SHP77 treated with DMSO at 0.1 percent for 48 hours (cell line): ENCODE data around the gene BMP7.

ENCODE experiments used
- DNase-seq: peaks from one replicate; lab custom pipeline; 2025; lab: John Stamatoyannopoulos, UW

Gene BMP7

DNA sequence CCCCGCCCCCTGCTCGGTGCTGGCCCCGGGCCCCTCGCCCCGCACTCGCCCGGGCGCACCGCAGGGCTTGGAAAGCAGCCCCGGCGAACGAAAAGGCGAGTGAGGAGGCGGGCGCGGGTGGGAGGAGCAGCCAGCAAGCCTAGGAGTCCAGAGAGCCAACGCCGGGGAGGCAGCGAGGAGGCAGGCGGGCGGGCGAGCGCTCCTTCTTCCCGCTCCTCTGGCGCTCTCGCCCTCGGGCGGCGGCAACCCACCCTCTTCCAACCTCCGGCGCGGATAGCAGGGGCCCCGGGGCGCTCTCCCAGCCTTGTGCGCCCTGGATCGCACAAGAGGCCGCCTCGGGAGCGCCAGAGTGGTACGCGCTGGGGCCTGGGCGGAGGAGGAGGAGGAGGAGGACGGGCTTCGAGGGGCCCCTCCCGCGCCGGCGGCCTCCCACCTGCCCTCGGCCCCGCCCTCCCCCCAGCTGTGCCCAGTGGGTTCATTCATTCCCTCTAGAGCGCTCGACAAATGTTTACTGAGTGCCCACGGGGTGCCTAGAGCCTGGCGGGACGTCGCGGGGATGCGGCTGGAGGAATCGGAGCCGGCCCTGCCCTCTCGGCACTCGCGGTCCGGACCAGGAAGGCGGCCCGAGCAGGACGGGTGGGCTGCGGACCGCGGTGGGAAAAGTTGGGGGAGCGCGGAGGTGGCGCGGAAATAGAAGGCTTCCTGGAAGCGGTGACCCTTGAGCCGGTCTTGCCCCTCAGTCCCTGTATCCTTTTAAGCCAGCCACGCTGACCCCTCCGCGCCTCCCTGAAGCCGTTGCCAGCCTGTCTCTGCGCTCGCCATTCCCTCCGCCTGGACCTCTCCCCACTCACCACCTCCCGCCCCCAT lies at the start of gene BMP7:
TSS of gene BMP7 (minus strand) at position 351 of the 867 bp plus-strand sequence. CDS start 519 bp downstream, outside the sequence.
- no peak for DNase-seq

DNA sequence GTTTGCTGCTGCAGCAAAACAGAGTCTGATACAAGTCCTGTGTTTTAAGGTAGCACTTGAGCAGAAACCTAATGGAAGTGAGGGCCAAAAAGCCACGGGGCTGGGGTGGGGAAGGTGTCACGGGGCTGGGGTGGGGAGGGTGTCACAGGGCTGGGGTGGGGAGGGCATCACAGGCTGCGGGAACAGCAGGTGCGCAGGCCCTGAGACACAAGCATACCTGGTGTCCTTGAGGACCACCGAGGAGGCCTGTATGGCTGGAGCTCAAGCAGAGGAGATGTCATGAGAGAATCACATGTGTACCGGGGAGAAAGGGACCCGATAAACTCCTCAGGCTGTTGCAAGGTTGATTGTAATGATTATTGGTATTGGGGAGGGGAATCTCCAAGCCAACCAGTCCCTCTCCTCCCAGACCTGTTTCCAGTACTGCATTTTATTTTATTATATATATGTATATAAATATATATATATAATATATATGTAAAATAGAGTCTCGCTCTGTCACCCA lies 49.6 kb upstream of the BMP7 start:
- no peak for DNase-seq

DNA sequence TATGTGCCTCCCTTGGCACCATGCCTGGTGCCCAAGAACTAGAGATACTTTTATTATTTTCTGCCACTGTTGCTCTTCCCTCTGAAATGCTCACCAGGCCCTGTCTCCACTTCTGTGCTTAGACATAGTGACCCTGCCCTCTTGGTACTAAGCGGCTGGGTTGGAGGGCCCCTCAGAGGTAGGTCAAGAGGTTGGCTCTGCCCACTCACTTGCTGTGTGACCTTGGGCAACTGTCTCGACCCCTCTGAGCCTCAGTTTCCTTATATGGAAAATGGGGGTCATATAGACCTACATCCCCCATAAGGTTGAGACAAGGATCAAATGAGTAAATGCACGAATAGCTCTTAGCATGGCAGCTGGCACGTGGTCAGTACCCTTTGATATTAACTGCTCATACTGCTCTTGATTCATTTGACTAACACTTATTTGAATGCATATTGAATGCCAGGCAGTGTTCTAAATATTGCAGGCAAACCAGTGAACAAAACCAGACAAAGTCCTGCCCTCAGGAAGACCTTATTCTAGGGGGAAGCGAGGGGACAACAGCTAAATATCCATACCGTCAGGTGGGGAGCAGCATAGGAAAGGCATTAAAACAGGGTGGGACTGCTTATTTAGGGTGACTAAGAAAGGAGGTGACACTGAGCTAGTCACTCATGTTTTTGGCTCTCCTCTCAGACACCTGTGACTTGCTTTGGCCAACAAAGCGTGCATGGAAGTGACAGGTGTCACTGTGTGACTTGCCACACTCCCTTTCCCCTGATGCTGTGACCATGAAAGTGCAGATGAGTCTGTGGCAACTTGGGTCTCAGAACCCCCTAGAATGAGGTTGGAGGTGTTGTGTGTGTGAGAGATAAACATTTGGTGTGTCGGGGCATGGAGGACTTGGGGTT lies 48.9 kb upstream of the BMP7 start:
- no peak for DNase-seq

DNA sequence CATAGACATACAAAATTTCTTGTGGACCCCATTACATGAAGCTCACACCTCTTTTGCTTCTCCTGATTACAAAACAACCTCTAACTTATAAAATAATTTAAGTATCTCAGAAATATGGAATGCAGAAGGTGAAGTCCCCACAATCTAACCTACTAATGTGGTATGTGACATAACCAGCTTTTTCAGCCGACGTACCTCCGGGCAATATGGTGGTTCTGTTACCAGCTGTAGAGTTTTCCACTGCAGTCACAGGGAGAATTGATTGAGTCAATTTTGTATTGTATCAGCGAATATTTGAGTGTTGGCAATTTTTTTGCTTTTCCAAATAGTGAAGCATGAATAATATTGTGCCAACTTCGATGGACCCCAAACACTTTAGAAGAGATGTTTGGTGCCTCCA lies 47.5 kb upstream of the BMP7 start:
- DNase-seq, result no peak

DNA sequence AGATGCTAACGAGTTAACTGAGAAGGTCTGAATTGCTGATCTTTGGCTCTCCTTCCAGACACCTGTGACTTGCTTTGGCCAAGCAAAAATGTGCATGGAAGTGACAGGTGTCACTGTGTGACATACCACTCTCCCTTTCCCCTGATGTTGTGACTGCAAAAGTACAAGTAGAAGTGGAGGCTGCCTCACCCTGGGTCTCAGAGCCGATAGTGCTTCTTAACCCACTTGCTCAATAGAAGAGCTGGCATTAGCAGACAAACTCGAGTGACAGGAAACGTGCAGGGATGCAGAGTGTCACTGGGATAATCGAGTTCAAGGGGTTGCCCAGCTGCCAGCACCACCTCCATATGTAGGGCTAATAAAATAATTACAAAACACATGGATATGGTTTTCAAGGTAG lies 46.8 kb upstream of the BMP7 start:
- DNase-seq, result no peak

DNA sequence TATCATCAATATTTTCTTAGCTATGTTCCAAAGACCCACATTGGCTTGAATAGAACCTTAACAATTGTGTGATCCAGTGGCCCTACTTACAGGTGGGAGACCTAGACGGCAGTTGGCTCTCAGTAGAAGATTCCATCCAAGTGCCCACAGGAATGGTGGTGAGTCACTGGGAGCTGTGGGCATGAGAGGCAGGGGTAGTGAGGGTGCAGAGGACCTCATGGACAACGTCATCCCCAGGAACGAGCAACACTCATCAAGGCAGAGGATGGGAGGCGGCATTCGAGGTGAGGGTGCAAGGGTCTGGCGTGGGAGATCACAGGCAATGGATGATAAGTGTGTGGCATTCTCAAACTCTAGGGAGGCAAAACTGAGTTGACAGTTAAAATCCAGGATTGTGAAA lies 45.7 kb upstream of the BMP7 start:
- DNase-seq, result no peak

DNA sequence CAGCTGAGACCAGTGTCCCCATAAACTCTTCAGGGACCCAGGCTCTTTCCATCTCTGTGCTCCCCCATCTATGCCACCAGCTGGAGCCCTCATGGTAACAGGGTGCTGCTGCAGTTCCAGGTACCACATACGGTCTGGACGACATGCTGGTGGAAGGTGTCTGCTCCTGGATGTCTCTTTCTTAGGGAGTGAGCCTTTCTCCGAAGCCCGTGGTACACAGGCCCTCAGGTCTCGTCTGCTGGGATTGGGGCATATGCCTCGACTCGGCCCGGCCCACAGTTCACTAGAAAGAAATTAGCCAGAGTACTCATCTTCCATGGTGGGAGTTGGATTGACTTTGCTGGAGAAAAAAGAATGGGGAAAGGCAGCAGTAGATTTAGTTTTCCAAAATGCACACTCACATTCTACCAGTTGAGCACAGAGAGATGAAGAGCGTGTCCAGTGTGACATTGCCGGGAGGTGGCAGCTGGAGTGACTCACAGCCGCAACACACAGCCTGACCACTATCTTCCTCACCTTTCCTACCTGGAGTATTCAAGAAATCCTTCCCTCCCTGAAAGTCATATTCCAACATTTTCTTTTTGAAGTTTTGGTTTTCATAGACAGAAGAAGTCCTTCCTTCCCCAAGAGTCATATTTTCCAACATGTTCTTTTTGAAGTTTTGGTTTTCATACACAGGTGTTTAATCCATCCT lies 44.5 kb upstream of the BMP7 start:
- no peak for DNase-seq

DNA sequence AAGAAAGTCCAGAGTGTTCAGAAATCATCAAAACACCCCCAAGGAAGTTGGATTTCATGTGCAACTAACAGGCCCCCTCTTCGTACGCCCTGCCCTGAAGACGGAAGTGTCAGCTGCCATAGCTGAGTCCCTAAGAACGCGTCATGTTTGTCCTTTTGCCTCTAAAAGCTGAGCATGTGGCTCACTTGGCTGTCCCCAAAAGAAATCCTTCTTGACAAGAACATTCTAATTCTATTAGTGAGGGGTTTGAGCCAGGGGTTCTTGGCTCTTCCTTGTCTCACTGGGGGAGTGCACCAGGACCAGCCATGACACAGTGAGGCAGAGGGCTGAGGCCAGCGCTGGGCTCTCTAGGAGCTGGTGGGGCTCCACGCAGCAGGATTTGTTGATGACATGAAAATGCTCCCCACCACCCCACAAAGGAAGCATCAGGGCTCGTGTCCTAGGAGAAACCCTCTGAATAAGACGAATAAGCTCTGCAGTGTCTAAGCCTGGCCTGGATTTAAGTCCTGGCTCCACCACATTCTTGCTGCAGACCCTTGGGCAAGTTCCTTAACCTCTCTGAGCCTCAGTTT lies 43.2 kb upstream of the BMP7 start:
- DNase-seq, result no peak

DNA sequence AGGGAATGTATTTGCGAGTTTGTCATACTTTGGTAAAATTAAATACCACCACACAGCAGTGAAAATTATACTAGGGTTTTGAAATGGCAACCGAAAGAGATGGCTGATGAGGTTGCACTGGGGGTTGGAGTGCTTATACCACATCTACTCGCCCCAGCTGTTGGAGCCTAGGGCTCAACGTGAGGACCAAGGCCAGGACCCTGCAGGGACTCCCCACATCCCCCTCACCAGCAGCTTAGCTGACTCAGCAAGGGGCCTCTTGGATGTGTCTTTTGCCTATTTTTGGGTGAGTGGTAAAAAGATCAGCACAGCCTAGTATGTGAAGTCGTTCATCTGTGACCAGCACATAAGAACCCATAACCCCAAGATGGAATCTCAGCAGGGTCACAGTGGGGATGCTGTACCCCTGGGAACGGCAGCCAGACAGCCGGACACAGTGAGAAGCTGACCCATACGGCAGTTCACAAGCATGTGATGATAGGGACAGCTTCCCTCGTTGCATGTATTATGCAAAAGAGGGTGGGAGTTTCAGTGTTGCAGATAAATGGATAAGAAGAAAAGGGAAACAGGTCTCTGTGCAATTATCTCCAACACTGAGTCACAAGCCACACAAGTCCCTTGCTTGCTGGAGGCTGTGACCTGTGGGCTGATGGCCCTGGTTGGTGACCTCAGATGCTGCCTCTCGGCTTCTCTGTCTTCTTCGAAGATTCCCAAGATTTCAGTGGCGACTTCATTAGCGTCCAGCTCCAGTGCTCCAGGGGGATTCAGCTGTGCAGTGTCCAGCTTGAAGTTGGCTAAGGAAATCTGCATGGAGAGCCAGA lies 42.2 kb upstream of the BMP7 start:
- DNase-seq, result no peak

DNA sequence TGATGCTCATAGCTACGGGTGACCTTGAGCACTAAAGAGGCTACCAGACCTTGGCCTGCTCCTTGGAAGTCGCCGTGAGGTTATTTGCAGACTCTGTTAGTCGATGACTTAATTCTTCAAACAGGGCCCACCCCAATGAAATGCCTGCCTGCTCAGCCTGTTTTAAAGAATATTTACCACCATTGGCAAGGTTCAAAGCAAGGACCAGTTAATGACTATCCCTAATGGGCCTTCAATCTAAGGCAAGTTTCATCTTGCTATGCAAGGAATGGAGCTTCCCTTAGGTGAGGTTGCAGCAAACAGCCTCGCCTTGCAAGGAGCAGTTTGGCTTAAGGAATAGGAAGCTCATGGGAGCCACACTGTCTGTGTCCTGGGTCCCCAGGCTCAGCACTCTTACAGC lies 40.3 kb upstream of the BMP7 start:
- DNase-seq, result no peak

DNA sequence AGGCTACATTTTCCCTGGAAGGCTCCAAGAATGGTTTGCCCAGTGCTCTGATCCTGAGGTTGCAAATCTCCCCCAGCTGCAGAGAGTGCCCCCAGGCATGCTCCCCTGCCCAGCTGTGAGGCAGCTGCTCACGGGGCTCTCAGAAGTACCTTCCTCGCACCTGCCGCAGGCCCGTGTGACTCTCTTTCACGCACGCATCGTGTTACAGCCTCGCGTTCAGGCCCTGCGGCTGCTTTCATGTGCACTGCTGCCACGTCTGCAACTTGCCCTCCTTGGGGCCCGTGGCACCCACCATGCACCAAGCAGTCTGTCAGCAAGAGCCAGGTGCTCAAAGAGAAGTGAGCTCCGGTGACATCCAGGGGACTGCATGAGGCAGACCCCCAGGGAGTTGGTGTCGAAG lies 34.6 kb upstream of the BMP7 start:
- DNase-seq, result no peak

DNA sequence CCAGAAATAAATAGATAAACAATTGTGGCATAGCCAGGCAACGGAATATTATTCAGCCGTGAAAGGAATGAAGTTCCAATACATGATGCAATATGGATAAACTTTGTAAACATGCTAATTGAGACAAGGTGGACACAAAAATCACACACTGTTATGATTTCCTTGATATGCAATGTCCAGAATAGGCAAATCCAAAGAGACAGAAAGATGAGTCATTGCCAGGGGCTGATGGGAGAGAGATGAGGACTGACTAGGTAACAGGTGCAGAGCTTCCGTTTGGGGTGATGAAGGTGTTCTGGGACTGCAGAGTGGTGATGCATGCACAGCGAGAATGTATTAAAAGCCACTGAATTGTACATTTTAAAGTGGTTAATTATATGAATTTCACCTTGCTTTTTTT lies 32.0 kb upstream of the BMP7 start:
- no peak for DNase-seq

DNA sequence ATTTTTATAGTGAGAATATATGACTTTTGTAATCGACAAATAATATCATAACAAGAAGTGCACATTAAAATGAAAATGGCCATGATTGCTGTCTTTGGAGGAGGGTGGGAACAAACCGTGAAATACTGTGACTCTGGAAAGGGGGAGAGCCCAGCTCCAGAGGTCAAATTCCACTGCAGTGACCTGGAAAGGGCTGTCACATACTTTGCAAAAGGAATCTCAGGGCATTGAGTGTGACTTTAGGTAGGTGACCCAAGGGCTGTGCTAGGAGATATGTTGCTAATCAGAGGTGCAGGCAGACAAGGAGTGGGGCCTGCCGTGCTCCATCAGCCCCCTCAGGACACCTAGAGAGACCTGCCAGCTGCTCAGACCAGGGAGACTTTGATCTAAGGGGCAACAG lies 28.1 kb upstream of the BMP7 start:
- DNase-seq, result no peak

DNA sequence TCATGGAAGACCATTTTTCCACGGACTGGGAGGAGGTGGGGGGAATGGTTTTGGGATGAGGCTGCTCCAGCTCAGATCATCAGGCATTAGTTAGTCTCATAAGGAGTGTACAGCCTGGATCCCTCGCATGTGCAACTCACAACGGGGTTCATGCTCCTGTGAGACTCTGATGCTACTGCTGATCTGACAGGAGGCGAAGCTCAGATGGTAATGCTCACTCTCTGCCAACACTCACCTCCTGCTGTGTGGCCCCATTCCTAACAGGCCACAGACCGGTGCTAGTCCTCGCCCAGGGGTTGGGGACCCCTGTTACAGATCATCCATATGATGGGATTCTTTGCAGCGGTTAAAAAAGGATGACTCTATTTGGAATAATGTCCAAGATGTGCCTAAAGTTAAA lies 27.6 kb upstream of the BMP7 start:
- no peak for DNase-seq

DNA sequence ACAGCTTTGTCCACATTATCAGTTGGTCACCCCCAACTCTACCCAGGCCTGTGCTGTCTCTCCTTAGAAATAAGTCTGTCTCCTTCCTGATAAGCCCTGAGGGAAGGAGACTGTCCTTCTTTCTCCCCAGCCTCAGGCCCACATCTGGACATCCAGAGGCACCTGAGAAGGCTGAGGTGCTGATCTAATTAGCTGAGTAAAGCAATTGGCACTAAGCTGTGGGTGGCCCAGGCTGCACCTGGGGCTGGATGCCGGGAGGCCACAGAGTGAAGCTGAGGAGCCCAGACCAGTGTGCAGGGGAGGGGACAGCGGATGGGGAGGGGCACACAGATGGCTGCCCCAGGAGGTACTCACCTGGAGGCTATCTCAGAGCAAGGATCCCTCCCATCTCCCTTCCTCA lies 26.2 kb upstream of the BMP7 start:
- DNase-seq, result no peak

DNA sequence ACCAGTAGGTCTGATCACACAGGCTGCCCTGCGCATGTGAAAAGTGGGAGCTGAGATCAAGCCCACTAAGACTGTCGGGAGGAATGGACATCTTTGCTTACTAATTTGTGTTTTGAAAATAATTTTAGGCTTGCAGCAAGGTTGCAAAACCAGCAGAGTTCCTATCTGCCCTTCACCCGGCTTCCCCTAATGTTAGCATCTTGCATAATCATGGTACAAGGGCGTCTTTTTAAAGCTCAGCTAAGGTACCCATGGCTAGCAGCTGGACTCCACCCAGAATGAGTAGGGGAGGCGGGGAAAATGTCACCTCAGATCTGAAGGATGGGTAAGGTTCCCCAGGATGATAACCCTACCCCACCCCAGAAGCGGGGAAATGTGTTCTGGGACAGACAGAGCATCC lies 25.3 kb upstream of the BMP7 start:
- no peak for DNase-seq

DNA sequence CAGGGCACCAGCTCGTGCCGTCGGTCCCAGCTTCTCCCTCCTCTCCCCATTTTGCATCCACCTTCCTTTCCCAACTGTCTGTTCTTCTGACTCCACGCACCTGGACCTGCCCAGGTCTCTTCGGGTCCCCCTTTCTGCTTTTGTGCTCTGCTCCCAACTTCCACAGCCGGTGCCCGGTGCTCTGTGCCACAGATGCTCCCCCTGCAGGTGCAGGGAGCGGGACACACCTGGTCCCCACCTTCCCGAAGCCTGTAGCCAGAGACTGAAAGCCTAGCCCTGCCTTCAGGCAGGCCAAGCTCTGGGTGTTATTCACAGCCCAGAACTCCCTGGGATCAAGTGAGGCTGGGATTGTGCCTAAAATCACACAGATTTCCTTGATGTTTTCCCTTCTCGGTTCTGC lies 24.6 kb upstream of the BMP7 start:
- no peak for DNase-seq

DNA sequence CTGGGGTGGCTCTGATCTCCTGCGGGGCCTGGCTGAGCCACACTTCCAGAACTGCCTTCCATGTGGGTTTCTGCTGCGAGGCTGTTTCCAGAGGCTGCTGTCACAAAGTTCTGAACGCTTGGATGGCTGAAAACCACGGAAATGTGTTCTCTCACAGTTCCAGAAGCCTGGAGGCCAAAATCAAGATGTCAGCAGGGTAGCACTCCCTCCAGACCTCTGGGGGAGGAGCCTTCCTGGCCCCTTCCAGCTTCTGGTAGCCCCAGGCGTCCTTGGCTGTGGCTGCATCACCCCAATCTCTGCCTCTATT lies 23.7 kb upstream of the BMP7 start:
- DNase-seq, result no peak

DNA sequence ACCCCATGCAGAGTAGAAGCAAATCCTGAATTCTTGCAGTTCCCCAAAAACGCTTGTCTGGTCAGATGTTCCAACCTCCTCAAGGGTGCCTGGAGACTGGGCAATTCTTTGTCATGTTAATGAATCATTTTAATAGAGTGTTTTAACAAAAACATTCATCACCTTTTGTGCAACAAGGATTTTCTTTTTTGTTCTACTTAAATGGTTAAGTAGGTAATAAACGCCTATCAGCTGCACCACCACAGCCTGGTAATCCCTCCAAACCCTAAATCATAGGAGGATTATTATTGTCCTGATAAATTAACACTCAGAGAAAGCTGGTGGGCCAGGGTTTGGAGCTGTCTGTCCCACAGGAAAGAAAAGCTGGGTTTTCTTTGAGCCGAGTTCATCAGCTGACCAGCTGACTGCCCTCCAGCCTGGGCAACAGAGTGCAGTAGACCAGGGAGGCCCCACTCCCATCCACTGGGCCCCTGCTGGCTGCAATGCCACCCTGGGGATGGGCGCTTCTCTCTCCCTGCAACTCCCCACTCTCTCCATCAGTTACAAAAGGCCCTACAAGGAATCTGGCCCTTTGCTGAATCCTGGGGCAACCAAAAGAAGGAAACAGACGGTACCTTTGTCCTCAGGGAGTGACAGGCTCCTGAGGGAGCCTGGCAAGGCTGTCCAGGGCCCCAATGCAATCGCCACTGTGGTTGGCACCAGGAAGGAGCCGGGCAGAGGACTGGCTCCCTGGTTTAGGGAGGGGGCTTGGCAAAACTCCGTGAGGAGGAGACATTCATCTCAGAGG lies 23.1 kb upstream of the BMP7 start:
- DNase-seq, result no peak

DNA sequence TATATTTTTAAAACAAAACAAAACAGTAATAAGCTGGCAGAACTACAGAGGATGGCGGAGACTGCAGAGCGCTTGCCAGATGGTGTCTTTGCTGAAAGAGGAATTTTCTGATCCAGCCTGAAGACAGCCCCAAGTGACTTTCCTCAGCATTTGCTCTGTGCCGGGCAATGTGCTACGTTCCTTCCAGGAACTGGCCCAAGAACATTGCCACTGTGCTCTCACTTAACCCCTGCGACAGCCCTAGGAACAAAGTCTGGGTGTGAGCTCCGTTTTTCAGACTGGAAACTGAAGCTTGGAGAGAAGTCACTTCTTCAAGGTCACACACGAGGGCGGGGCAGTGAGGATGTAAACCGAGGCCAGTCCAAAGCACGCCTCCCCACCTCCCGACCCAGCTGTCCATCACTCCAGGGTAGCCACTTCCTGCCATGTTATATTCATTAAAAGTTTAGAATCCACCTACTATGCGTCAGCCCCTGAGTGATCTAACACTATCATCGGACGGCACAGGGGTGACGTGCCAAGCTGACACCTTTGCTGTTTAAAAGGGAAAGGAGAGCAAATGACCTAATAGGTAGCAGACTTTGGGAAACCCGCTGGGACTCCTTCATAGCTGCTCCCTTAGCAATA lies 22.3 kb upstream of the BMP7 start:
- DNase-seq, result no peak
